Activated T-helper 2 cell treated with anti-CD3 and anti-CD28 coated beads, Interferon-gamma antibody, Interleukin-2, Interleukin-4, amounts not matched to agents 10 μg/mL and 5 μg/mL and 100 μg/mL, durations not matched to agents 14 hours and 24 hours and 36 hours (primary cell): Measurements from ENCODE around the gene TMEM242. TPM values are rescaled to one million over a fixed set of nuclear protein-coding genes. Genes with fewer than 3 reads are reported as not detected.

Experiments used
- DNase-seq: peaks from one replicate; pipeline ENCODE4 v3.0.0; 2021; ENCODE audit warnings: low spot score
- H3K27ac Mint-ChIP-seq: one replicate; pipeline ENCODE4 v1.8.0; 2021; ENCODE audit warnings: mixed read lengths
- H3K27me3 Mint-ChIP-seq: one replicate; pipeline ENCODE4 v1.8.0; 2021; ENCODE audit warnings: low read depth, mixed read lengths
- H3K36me3 Mint-ChIP-seq: one replicate; pipeline ENCODE4 v1.8.0; 2021; ENCODE audit warnings: low read depth, mixed read lengths
- H3K4me1 Mint-ChIP-seq: one replicate; pipeline ENCODE4 v1.8.0; 2021; ENCODE audit warnings: low read depth, mixed read lengths
- H3K4me3 Mint-ChIP-seq: one replicate; pipeline ENCODE4 v1.8.0; 2021; ENCODE audit warnings: low read depth, mild to moderate bottlenecking, moderate library complexity, mixed read lengths
- H3K9me3 Mint-ChIP-seq: one replicate; pipeline ENCODE4 v1.8.0; 2021; ENCODE audit warnings: mixed read lengths
- intact Hi-C: fragments of 100-400 bp; cut with micrococcal nuclease; formaldehyde crosslinking; loops from one replicate; pipeline ENCODE4 v1.15.1; 2023
- total RNA-seq: library from RNA; stranded (reverse); gene quantifications from 2 replicates; pipeline ENCODE4 v1.2.3, GENCODE V29; 2022

The TMEM242 gene
- total RNA-seq, 1 donor from 2014 or later = 11.9 TPM

DNA sequence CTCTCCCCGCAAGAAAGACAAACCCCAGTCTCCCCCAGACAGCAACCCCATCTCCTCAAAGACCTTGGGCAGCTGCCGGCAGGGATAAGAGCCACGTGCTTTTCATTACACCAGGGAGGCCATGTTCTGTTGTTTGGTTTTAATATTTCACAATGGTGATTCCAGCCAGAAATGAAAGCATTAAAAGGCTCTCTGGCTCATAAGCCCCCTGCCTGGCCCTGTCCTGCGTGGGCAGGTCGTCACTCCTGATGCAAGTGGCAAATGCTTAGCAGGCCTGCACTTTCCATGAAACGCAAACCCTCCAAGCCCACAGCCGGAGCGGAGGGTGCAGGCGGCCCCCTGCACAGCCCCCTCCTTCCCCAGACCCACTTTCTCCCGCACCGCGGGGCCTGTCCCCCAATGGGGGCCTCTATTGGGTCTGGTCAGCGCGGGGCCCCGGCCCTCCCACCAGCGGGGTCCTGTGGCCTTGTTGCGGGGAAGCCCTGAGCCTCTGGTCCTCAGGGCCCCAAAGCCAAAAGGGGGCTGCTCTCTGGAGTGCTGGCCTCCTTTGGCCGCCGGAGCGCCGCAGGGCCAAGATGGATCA lies 77.2 kb downstream of the TMEM242 start:
- Mint-ChIP-seq H3K4me1 (no peaks in the 10 kb centered on the region), H3K27ac (no peak overlapping the region), H3K4me3 (no peak overlapping the region), H3K27me3 (peaks cover 35% of the 10 kb centered on the region), H3K36me3 (no peaks in the 10 kb centered on the region), H3K9me3 (peaks cover 10% of the 10 kb centered on the region)
- intact Hi-C loops = no loop called here
- no peak for DNase-seq

DNA sequence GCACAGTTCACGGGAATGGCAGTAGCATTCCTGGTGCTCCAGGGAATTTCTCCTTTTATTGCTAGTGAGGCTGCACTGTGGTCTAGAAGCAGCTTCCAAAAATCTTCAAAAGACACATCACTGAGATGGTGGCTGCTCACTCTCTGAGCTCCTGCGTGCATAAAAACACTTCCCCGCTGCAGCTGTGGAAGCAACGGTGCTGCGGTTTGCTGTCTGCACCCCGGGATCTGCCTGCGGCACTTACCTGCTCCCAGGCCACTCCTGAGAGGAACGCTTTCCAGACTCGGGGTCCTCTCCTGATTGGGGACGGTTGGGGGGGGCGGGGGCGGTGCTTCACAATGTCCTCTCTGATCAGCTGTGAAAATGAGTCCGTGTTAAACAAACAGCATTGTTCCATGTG lies 77.9 kb downstream of the TMEM242 start:
- intact Hi-C loops = no loop called here
- Mint-ChIP-seq H3K27me3 (peaks cover 30% of the 10 kb centered on the region), H3K4me1 (peaks cover 2% of the 10 kb centered on the region), H3K36me3 (no peaks in the 10 kb centered on the region), H3K27ac (no peak overlapping the region), H3K9me3 (peaks cover 10% of the 10 kb centered on the region), H3K4me3 (no peak overlapping the region)
- DNase-seq = no peak

DNA sequence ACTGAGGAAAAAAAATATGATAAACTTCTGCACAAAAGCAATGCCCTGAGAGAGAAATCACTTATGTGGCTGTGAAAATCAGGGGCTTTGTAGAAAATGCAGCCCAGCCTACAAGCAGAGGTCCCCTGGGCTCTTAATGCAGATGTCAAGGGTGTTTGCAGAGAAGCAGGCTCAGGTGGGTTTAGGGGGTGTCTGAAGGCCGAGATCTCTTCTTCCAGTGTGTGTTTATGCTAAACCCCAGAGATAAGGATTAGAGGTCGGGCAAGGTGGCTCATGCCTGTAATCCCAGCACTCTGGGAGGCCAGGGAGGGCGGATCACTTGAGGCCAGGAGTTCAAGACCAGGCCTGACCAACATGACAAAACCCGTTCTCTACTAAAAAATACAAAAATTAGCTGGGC lies 78.5 kb downstream of the TMEM242 start:
- H3K27ac Mint-ChIP-seq = no peak overlapping the region
- peaks cover 26% of the 10 kb centered on the region for H3K27me3 Mint-ChIP-seq
- no peak for DNase-seq
- intact Hi-C loops = no loop called here
- no peaks in the 10 kb centered on the region for H3K36me3 Mint-ChIP-seq
- no peak overlapping the region for H3K4me3 Mint-ChIP-seq
- H3K4me1 Mint-ChIP-seq = peaks cover 3% of the 10 kb centered on the region
- peaks cover 10% of the 10 kb centered on the region for H3K9me3 Mint-ChIP-seq

DNA sequence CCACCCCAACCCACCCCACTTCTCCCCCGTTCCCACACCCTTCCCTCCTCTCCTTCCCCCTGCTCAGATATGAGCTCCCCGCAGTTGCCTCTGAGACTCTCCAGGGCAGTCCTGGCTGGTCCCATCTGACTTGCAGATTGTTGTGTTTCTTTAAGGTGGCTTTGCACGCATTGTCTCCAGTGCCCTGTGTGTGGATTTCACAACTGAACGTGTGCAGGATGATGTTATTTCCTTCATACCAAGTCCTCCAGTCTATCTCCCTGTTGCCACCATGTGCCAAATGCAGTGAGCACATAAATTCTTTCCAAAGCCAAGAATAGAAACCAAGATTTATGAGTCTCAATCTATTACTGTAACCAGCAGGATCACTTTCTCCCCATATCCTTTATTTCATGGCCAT lies 79.1 kb downstream of the TMEM242 start:
- intact Hi-C loops = no loop called here

DNA sequence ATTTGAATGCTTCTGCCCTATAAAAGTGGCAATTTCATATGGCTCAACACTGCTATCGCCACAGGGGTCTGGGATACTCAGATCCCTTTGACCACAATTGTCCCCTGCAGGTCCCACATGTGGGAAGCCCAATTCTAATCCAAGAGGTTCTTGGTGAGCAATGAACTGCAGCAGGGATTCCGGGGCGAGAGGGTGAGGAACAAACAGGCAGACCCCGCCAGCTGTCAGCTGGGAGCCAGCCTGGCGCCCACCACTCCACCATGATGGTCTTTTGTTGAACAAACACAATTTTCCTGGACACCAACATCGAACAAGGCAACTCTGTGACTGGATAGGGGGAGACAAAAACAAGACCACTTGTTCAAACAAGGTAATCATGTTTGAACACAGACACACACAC lies 80.5 kb downstream of the TMEM242 start:
- Mint-ChIP-seq H3K27ac (no peak overlapping the region), H3K4me1 (peaks cover 3% of the 10 kb centered on the region), H3K27me3 (peaks cover 32% of the 10 kb centered on the region), H3K4me3 (no peak overlapping the region), H3K36me3 (no peaks in the 10 kb centered on the region), H3K9me3 (no peaks in the 10 kb centered on the region)
- DNase-seq = no peak
- intact Hi-C loops = no loop called here

More for the DNA sequence above, 79.1 kb downstream of the TMEM242 start:
- Mint-ChIP-seq H3K4me3 (no peak overlapping the region), H3K27ac (no peak overlapping the region), H3K4me1 (peaks cover 3% of the 10 kb centered on the region), H3K36me3 (no peaks in the 10 kb centered on the region), H3K27me3 (peaks cover 30% of the 10 kb centered on the region), H3K9me3 (peaks cover 10% of the 10 kb centered on the region)
- no peak for DNase-seq

DNA sequence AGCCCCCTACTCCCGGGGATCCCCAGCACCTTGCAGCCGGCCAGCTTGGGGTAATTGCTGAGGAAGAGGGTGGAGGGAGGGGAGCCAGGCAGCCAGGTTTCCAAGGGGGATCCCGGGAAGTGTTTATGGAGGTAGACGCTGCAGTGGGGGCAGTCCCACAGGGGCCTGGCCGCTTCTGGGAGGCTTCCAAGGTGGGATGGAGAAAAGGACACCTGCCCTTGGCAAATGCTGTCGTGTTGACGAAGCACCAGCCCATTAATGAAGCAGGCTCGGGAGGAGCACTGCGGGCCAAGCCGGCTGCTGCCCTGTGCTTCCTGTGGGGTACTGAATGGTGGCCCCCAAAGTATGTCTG lies 82.4 kb downstream of the TMEM242 start:
- H3K9me3 Mint-ChIP-seq = no peaks in the 10 kb centered on the region
- no peak overlapping the region for H3K4me3 Mint-ChIP-seq

DNA sequence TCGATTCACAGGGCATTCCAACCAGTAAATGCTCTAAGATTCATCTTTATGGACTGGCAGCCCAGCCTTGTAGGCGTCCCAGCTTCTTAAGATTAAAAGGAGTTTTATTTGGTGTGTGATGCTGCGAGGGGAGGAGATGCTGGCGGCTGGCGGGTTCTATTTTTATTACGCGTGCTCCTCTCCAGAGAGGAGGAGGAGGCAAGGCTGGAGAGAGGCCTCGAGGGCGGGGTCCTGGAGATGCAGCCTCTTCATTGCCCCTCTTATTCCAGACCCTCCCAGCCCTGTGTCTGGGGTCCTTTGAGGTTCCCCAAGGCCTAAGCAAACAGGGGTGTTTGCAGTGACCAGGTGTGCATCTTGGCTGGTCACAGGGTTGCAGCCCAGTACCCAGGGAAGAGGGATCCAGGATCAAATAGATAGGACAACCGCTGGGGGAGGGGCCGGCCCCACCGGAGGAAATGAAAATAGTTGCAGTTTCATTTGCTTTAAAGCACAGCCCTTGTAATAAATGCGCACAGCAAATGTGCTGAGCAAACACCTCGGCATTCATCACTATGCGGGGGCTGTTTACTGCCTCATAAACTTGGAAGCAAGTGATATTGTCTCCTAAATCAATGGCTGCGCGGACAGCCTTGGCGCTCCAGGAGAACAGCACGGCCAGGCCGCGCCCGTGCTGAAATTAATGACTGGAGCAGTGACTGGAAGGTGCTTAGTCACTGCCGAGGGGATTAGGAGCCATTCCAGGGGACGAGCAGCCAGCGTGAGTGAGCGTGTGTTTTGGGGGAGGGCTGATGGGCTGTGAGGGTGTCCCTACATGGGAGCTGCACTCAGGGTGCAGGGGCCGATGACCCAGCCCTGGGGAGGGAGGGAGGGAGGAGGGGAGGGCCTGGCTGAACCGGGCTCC lies 83.0 kb downstream of the TMEM242 start:
- Mint-ChIP-seq H3K36me3 (peaks cover 4% of the 10 kb centered on the region), H3K27me3 (peaks cover 44% of the 10 kb centered on the region), H3K27ac (no peak overlapping the region), H3K4me1 (peaks cover 8% of the 10 kb centered on the region), H3K9me3 (no peaks in the 10 kb centered on the region), H3K4me3 (no peak overlapping the region)
- no peak for DNase-seq
- intact Hi-C loops = no loop called here

More for the DNA sequence above, 82.4 kb downstream of the TMEM242 start:
- Mint-ChIP-seq H3K4me1 (peaks cover 3% of the 10 kb centered on the region), H3K27me3 (peaks cover 39% of the 10 kb centered on the region), H3K27ac (no peak overlapping the region), H3K36me3 (no peaks in the 10 kb centered on the region)
- no peak for DNase-seq
- intact Hi-C loops = no loop called here

DNA sequence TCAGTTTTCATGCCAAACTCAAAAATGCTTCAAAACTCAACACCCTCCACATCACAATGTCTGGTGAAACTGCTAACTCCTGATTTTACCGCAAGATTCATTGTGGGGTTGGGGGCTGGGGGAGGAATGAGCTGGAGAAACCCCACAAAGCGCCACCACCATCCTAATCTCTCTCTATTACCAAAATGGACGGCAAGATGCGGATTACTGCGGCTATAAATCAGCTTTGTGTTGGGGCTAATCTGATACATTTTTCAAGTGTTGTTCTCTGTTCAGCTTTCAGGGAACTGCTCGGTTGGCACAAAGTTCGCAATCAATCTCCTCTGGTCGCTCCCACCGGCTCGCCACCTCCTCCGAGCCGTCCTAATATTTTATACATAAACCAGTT lies 83.7 kb downstream of the TMEM242 start:
- Mint-ChIP-seq H3K27ac (no peak overlapping the region), H3K9me3 (no peaks in the 10 kb centered on the region), H3K4me1 (peaks cover 10% of the 10 kb centered on the region), H3K4me3 (no peak overlapping the region), H3K27me3 (peaks cover 49% of the 10 kb centered on the region), H3K36me3 (peaks cover 4% of the 10 kb centered on the region)
- no peak for DNase-seq
- intact Hi-C loops = loop anchor here (5.0 kb wide), 1 partner anchor 33 kb away; no protein-coding TSS in a partner anchor

Other genes with a start within 250 kb of the TMEM242 start
- gene ZDHHC14, start 57.7 kb upstream of the TMEM242 start, total RNA-seq = 7.8 and 8.4 TPM in 2 replicates